ENCODE results near the gene ATG7.

DNA sequence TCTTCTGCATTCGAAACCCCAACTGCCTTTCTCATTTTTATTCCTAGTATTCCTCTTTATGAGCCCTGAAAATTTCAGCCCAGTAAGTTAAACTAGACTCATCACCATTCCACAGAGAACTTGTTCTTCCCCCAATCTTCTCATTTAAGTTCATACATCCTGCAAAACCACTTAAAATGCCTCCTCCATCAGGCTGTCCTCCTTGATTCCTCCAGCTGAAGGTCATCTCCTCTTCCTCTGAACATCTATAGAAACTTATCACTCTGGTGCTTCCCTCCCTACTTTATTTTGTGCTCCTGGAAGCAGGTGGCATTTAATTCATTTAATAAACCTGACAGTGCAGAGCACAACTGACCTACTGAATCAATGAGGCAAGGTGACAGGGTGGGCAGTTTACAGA lies 333.2 kb downstream of the ATG7 start:
- TF ChIP-seq, protein P1, sequence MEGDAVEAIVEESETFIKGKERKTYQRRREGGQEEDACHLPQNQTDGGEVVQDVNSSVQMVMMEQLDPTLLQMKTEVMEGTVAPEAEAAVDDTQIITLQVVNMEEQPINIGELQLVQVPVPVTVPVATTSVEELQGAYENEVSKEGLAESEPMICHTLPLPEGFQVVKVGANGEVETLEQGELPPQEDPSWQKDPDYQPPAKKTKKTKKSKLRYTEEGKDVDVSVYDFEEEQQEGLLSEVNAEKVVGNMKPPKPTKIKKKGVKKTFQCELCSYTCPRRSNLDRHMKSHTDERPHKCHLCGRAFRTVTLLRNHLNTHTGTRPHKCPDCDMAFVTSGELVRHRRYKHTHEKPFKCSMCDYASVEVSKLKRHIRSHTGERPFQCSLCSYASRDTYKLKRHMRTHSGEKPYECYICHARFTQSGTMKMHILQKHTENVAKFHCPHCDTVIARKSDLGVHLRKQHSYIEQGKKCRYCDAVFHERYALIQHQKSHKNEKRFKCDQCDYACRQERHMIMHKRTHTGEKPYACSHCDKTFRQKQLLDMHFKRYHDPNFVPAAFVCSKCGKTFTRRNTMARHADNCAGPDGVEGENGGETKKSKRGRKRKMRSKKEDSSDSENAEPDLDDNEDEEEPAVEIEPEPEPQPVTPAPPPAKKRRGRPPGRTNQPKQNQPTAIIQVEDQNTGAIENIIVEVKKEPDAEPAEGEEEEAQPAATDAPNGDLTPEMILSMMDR (IDR thresholded peaks at IDR 0.05) = no peak
- TF ChIP-seq POLR2A (IDR thresholded peaks at IDR 0.05; ENCODE audit: low read length) (no peak), HOXB13 (CRISPR knock-in tag; IDR thresholded peaks at IDR 0.05; ENCODE audit: low read depth) (no peak), EP300 (IDR thresholded peaks at IDR 0.05) (no peak), POLR2AphosphoS2 (conservative IDR thresholded peaks at IDR 0.05; ENCODE audit: low read length) (no peak), ESRRA (IDR thresholded peaks at IDR 0.05; ENCODE audit: borderline replicate concordance, low read length) (no peak), NFE2L2 (conservative IDR thresholded peaks at IDR 0.05; ENCODE audit: low read length) (no peak), MAZ (IDR thresholded peaks at IDR 0.05; ENCODE audit: borderline replicate concordance, low read depth, low read length) (no peak), EHMT2 (IDR thresholded peaks at IDR 0.05; ENCODE audit: low read depth) (no peak), HOXA7 (CRISPR knock-in tag; IDR thresholded peaks at IDR 0.05) (no peak), FOSL2 (IDR thresholded peaks at IDR 0.05) (no peak), FOSL2 (CRISPR knock-in tag; IDR thresholded peaks at IDR 0.05) (no peak), REST (IDR thresholded peaks at IDR 0.05) (no peak)
- TF ChIP-seq, protein P2, sequence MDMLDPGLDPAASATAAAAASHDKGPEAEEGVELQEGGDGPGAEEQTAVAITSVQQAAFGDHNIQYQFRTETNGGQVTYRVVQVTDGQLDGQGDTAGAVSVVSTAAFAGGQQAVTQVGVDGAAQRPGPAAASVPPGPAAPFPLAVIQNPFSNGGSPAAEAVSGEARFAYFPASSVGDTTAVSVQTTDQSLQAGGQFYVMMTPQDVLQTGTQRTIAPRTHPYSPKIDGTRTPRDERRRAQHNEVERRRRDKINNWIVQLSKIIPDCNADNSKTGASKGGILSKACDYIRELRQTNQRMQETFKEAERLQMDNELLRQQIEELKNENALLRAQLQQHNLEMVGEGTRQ (IDR thresholded peaks at IDR 0.05) = no peak

Data from A549 (cell line).